ENCODE data around the gene SLC17A1. TPM values are rescaled to one million over a fixed set of nuclear protein-coding genes. Genes with fewer than 3 reads are reported as not detected.

Gene SLC17A1
- total and polyA plus RNA-seq, 12 donors: 0.06 to 1.0 (median 0.23) TPM; not detected in 7

GRCh38 chr6:25875926-25876602, 44.2 kb upstream of the SLC17A1 start:
- no peaks in the 10 kb centered on the region for H3K27me3 ChIP-seq
- H3K4me3 ChIP-seq: no peak overlapping the region
- H3K36me3 ChIP-seq (replicated peaks in 1 of 2): no peaks in the 10 kb centered on the region
- 46 to 53% (median 52%) methylated on average over 3 of the region's 3 CpGs for WGBS, 4 donors
- peak overlapping the region in 1 of 5 donors; percentile 62 for H3K27ac ChIP-seq
- DNase-seq: peak in 4 of 7 donors; percentile 26 to 48 (median 36)
- intact Hi-C loops (cut with DNase I): no loop called here
- peaks cover 0 to 12% of the 10 kb centered on the region in 2 donors for H3K4me1 ChIP-seq (replicated peaks in 1 of 2)
- no peaks in the 10 kb centered on the region for H3K9me3 ChIP-seq (replicated peaks in 1 of 3)
- TF ChIP-seq, protein P1, sequence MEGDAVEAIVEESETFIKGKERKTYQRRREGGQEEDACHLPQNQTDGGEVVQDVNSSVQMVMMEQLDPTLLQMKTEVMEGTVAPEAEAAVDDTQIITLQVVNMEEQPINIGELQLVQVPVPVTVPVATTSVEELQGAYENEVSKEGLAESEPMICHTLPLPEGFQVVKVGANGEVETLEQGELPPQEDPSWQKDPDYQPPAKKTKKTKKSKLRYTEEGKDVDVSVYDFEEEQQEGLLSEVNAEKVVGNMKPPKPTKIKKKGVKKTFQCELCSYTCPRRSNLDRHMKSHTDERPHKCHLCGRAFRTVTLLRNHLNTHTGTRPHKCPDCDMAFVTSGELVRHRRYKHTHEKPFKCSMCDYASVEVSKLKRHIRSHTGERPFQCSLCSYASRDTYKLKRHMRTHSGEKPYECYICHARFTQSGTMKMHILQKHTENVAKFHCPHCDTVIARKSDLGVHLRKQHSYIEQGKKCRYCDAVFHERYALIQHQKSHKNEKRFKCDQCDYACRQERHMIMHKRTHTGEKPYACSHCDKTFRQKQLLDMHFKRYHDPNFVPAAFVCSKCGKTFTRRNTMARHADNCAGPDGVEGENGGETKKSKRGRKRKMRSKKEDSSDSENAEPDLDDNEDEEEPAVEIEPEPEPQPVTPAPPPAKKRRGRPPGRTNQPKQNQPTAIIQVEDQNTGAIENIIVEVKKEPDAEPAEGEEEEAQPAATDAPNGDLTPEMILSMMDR (IDR thresholded peaks at IDR 0.05): no peak
- no peak for TF ChIP-seq POLR2A (IDR thresholded peaks at IDR 0.05)

DNA sequence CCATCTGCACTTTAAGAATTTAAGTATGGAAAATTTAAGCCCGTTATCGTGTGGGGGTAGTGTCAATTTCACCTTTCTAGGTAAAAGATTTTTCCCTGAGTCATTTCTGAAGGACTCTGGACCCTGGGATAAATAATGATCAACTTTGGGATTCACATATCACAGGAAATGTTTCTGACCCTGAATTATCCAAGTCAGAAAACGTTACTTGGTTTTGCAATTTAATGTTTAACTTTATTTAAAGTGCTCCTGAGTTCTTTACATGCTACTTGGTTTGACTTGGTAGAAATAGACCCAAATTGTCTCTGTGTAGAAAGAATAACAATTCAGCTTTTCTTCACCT, 43.7 kb upstream of the SLC17A1 start:
- Histone ChIP-seq H3K4me3 (no peak overlapping the region), H3K4me1 (replicated peaks in 1 of 2) (peaks cover 0 to 12% of the 10 kb centered on the region in 2 donors), H3K27me3 (no peaks in the 10 kb centered on the region), H3K27ac (no peak overlapping the region), H3K9me3 (replicated peaks in 1 of 3) (no peaks in the 10 kb centered on the region), H3K36me3 (replicated peaks in 1 of 2) (no peaks in the 10 kb centered on the region)
- TF ChIP-seq, protein P1 (IDR thresholded peaks at IDR 0.05): no peak
- TF ChIP-seq POLR2A (IDR thresholded peaks at IDR 0.05): no peak
- WGBS, 4 donors: 55 to 69% (median 60%) methylated on average over 3 of the region's 3 CpGs
- intact Hi-C loops (cut with DNase I): no loop called here
- DNase-seq: no peak

- 85 to 92% (median 89%) methylated on average over 3 of the region's 3 CpGs for WGBS, 4 donors
- no peak overlapping the region for H3K4me3 ChIP-seq
- intact Hi-C loops (cut with DNase I): no loop called here
Measured at GRCh38 chr6:25874822-25875562, 43.1 kb upstream of the SLC17A1 start.

DNA sequence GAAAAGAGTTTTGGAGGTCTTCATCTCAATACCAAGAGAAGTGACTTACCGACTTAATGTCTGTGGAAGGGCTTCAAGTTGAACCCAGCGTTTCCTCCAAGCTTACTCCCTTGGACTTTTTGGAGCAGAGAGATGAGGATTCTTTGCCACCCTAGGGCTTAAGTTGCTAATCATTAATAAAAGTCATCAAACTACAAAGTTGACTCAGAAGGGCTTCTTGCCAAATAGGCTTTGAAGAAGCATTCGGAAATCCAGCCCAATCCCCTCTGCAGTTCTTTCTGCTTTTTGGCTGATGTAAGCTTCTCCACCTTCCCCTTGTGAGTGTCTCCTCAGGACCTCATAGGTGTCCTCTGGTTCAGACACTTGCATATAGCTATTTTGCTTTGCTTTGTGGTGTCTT, 42.3 kb upstream of the SLC17A1 start, which contains the start of gene SLC17A3:
Gene SLC17A3, minus strand, starts transcription at position 126 of the 400 bp plus-strand sequence. CDS start 5,856 bp downstream, outside the sequence.
- H3K36me3 ChIP-seq (replicated peaks in 1 of 2): no peaks in the 10 kb centered on the region
- H3K9me3 ChIP-seq (replicated peaks in 1 of 3): no peaks in the 10 kb centered on the region
- H3K27me3 ChIP-seq: no peaks in the 10 kb centered on the region
- intact Hi-C loops (cut with DNase I): no loop called here
- H3K27ac ChIP-seq: no peak within 1 kb of the TSS
- H3K4me1 ChIP-seq (replicated peaks in 1 of 2): peaks cover 0 to 12% of the 10 kb centered on the region in 2 donors
- DNase-seq: no peak
- no peak within 1 kb of the TSS for H3K4me3 ChIP-seq
- WGBS, 4 donors: 77 to 90% (median 85%) methylated on average over 3 of the region's 3 CpGs
- no peak for TF ChIP-seq POLR2A (IDR thresholded peaks at IDR 0.05)
- TF ChIP-seq, protein P1 (IDR thresholded peaks at IDR 0.05): no peak

More at GRCh38 chr6:25874822-25875562, 43.1 kb upstream of the SLC17A1 start:
- no peaks in the 10 kb centered on the region for H3K27me3 ChIP-seq
- no peaks in the 10 kb centered on the region for H3K36me3 ChIP-seq (replicated peaks in 1 of 2)
- no peak for DNase-seq
- TF ChIP-seq, protein P1 (IDR thresholded peaks at IDR 0.05): no peak
- TF ChIP-seq POLR2A (IDR thresholded peaks at IDR 0.05): no peak
- no peak overlapping the region for H3K27ac ChIP-seq
- H3K4me1 ChIP-seq (replicated peaks in 1 of 2): peaks cover 0 to 12% of the 10 kb centered on the region in 2 donors
- H3K9me3 ChIP-seq (replicated peaks in 1 of 3): no peaks in the 10 kb centered on the region

All from adrenal gland (tissue), 12 donors.